NCI-H2107 treated with DMSO at 0.1 percent for 48 hours (cell line): ENCODE measurements around the gene WDFY4.

Experiments
- DNase-seq: peaks from one replicate; lab custom pipeline; 2025; ENCODE audit not compliant: unreplicated experiment; lab: John Stamatoyannopoulos, UW

WDFY4 gene

DNA sequence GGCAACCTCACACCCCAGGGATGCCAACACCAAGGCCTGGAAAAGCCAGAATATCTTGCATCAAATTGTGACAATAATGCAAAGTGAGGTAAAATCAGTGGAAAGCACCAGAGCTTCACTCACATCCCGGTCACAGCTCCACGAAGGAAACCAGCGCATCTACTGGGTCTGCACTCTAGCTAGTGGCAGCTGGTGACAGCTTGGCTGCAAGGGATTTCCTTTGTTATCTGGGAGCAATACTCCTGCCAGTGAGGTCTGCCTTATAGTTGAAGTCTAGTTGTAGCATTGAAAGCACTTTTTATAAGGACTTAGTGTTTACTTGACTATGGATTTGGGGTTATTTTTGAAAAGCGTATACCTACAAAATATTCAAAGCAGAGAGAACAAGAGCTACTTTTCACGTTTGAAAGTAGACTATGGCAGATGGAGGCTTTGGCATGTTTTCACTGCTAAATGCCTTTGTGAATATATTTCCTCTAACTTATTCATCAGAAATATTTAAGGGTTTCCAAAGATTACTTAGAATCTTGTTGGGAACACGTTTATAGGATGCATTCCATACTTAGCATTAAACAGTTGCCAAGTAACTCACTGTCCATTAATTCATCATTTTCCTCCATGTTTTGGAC, 26.1 kb downstream of the WDFY4 start:
- DNase-seq = no peak

GRCh38 chr10:48711830-48712229, 27.2 kb downstream of the WDFY4 start:
- no peak for DNase-seq

GRCh38 chr10:48714088-48714487, 29.4 kb downstream of the WDFY4 start:
- DNase-seq = no peak

- no peak for DNase-seq
These were observed 31.7 kb downstream of the WDFY4 start for GRCh38 chr10:48716416-48716815.

DNA sequence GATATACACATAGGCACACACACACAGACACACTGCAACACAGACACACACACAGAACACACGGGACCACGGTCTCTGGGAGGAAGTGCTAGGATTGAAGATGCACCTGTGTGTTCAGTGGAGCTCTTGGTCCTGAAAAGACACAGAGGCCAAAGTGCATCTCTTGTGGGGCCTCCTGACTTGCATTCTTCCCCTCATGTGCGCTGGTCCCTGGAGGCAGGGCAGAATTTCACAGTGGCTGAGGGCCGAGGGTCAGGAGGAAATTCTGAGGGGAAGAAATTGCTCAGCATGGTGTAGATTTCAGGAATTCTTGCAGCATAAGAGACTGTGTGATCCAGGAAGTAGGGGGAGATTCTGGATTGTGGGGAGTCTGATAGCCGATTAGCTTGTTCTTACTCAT, 35.9 kb downstream of the WDFY4 start:
- DNase-seq = no peak

GRCh38 chr10:48722153-48723145, 37.8 kb downstream of the WDFY4 start:
- DNase-seq = no peak

GRCh38 chr10:48724127-48724526, 39.5 kb downstream of the WDFY4 start:
- DNase-seq = no peak

- no peak for DNase-seq
These were observed 41.0 kb downstream of the WDFY4 start for GRCh38 chr10:48725708-48726107.

- DNase-seq = no peak
These were observed 43.2 kb downstream of the WDFY4 start for GRCh38 chr10:48727866-48728265.

GRCh38 chr10:48729222-48729621, 44.5 kb downstream of the WDFY4 start:
- DNase-seq = no peak

- DNase-seq = no peak
These were observed 45.3 kb downstream of the WDFY4 start for GRCh38 chr10:48729941-48730457.

DNA sequence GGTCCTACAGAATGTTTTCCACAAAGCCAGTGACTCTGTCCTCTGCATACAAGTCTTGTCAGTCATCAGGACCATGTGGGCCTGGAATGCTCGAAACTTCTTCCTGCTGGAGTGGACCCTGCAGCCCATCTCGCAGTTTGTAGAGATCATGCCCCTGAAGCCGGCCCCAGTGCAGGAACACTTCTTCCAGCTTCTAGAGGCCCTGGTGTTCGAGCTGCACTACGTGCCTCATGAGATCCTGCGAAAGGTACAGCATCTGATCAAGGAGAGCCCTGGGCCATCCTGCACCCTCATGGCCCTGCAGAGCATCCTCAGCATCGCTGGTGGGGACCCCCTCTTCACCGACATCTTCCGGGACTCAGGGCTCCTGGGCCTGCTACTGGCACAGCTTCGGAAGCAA, 46.5 kb downstream of the WDFY4 start:
- no peak for DNase-seq

GRCh38 chr10:48731654-48732053, 47.0 kb downstream of the WDFY4 start:
- DNase-seq = no peak

- DNase-seq = no peak
These were observed 48.7 kb downstream of the WDFY4 start for GRCh38 chr10:48733329-48733728.

DNA sequence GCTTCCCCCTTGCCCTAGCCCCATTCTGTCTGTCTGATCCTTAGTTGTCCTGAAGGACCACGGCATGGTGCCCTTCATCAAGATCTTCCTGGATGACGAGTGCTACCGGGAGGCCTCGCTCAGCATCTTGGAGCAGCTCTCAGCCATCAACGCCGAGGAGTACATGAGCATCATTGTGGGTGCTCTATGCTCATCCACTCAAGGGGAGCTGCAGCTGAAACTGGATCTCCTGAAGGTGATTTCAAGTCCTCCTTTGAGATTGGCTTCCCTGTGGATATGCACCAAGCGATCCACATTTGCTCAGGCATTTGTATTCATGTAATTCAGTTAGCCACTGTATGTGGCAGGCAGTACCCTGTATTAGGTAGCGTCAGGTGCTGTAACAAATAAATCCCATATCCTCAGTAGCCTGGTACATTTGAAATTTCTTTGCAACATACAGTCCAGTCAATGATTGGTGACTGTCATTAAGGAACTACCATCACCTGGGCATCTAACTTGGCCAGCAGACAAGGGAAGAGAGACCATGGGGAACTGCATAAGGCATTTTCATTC, 51.2 kb downstream of the WDFY4 start:
- DNase-seq = no peak

- DNase-seq = no peak
These were observed 51.9 kb downstream of the WDFY4 start for GRCh38 chr10:48736596-48736995.

GRCh38 chr10:48737886-48738285, 53.2 kb downstream of the WDFY4 start:
- no peak for DNase-seq

GRCh38 chr10:48739170-48739569, 54.5 kb downstream of the WDFY4 start:
- no peak for DNase-seq

- no peak for DNase-seq
These were observed 55.5 kb downstream of the WDFY4 start for GRCh38 chr10:48740015-48740707.

DNA sequence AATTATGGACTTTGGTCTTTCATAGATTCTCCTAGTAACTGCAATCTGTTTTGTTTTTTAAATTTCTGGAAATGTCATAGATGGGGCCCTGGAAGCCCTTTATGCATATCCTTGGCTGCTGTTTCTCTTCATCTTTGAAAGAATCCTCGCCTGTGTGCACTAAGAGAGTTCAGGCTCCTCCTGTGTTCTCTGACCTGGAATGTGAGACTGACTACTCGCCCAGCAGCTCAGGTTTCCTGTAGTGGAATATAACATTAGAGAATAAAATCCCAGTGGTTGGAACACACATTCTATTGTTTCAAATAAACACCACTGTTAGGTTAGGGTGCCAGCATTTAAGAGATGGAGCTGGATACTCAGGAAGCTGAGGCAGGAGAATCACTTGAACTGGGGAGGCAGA, 56.3 kb downstream of the WDFY4 start:
- DNase-seq = no peak
